ENCODE measurements around the gene FOXE3. TPM values are rescaled to one million over a fixed set of nuclear protein-coding genes. Genes with fewer than 3 reads are reported as not detected.

The FOXE3 gene
- total and polyA plus RNA-seq, 2 of the 8 experiments (the other 6 are each of a cell fraction or from before 2014, with no cell fraction given) = 0.18 TPM; not detected in 1

DNA sequence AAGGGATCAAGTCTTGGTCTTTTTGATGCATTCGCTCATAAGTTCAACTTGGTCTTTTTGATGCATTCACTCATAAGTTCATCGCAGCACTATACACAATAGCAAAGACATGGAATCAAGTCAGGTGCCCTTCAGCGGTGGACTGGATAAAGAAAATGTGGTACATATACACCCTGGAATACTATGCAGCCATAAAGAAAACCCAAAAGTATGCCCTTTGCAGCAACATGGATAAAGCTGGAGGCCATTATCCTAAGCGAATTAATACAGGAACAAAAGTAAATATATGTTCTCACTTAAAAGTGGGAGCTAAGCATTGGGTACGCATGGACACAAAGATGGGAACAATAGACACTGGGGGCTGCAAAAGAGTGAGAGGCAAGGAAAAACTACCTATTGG is 29.8 kb upstream of the FOXE3 start (continued):
- no peak for TF ChIP-seq EZH2 (IDR thresholded peaks at IDR 0.05; ENCODE audit: low read depth, low read length, severe bottlenecking)
- TF ChIP-seq RAD21 (IDR thresholded peaks at IDR 0.05 in 1 of 2, conservative IDR thresholded peaks at IDR 0.05 in 1 of 2; ENCODE audit: low read depth in 2 of 2, low read length in 2 of 2) = no peak
- TF ChIP-seq GABPA (IDR thresholded peaks at IDR 0.05; ENCODE audit: borderline replicate concordance, insufficient read depth, low read length) = no peak
- no peak for TF ChIP-seq EGR1 (IDR thresholded peaks at IDR 0.05; ENCODE audit: borderline replicate concordance, low read depth, low read length)

Data from H1 (cell line).